ENCODE measurements around the gene ZNF616.
"Not testable (repeated sequence)": the region's sequence is repeated elsewhere in the genome, so short reads cannot be mapped to it uniquely, and the experiment has no call there.

ZNF616 gene

DNA sequence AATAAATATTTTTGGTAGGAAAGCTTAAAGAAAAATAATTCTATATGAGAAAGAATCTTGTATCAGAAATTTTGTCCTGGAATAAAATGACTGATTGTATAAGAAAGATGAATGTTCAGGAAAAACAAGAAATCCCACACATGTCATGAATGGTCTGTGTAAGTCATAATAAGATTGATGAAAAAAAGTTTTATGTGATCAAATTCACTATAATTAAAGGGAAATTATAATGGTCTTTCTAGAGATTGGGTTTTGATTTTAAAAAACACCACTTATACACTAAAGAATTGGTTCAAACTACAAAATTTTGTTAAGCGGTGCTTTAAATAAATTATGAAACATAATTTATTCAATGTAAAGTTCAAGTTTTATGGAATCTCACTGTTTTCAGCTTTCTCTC, 37.0 kb downstream of the ZNF616 start:
- no peak for DNase-seq

DNA sequence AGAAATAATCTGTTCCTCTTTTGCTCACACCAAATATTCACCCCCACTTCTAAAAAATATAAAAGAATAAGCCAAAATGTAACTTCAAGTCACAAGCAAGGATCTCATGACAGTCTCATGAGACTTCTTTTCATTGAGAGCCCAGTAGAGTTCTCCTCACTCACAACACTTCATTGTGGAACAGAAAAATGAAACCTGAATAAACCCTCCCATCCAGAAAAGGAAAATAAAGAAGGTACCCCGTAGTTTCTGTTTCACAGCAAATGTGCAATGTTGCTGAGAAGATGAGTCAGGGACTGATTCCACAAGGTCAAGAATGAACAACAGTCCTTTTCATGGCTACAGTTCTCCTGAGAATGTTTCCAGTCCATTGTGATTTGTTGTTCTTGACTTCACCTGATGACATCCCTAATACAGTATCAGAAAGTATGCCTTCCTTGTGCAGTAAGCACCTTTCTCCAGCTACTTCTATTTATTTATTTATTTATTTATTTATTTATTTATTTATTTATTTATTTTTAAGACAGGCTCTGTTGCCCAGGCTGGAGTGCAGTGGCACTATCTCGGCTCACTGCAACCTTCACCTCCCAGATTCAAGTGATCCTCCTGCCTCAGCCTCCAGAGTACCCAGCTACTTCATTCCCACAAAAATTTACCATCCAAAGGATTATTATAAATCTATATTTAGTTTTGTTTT, 37.7 kb downstream of the ZNF616 start:
- no peak for DNase-seq

- no peak for DNase-seq
These were observed 40.1 kb downstream of the ZNF616 start for GRCh38 chr19:52099497-52100138.

GRCh38 chr19:52096416-52096815, 43.3 kb downstream of the ZNF616 start:
- DNase-seq = not testable (repeated sequence)

- peak; percentile 69 to 81 for DNase-seq
These were observed 44.3 kb downstream of the ZNF616 start, which contains the start of gene ZNF841 for GRCh38 chr19:52095172-52096014. Gene ZNF841, minus strand, starts transcription at chr19:52095765. Its CDS starts 10,964 bp downstream, at chr19:52084801.

- DNase-seq = no peak
These were observed 45.1 kb downstream of the ZNF616 start for GRCh38 chr19:52094526-52095130.

GRCh38 chr19:52086481-52086880, 53.3 kb downstream of the ZNF616 start:
- DNase-seq = peak in 1 of 2 experiments; percentile 1

- no peak for DNase-seq
These were observed 69.2 kb downstream of the ZNF616 start for GRCh38 chr19:52070496-52070895.

DNA sequence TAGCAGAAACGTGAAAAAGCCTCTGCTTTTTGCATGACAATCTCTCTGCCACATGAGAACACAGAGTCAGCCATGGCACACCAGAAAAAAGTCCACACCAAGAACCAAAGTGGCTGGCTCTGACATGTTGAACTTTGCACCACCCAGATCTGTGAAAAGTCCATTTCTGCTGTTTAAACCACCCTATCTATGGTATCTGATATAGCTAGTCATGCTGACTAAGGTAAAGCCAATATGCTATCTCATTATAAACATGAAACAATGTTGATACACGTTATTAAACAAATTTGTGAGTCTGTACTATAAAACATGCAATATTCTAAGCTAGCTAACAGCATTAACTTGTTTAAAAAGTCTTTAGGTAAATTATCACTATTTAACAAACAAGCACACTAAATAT, 70.1 kb downstream of the ZNF616 start:
- no peak for DNase-seq

DNA sequence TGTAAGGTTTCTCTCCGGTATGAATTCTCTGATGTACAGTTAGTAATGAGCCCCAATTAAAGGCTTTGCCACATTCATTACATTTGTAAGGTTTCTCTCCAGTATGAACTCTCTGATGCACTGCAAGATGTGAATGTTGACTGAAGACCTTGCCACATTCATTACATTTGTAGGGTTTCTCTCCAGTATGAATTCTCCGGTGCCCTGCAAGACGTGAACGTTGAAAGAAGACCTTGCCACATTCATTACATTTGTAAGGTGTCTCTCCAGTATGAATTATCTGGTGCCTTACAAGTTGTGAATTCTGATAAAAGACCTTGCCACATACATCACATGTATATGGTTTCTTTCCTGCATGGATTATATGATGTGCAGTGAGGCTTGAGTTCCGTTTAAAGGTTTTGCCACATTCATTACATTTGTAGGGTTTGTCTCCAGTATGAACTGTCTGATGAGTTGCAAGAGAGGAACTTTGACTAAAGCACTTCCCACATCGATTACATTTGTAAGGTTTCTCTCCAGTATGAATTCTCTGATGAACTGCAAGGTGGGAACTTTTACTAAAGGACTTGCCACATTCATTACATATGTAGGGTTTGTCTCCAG, 73.4 kb downstream of the ZNF616 start:
- DNase-seq = no peak

GRCh38 chr19:52065399-52065798, 74.3 kb downstream of the ZNF616 start:
- DNase-seq = no peak
